Panc1 (cell line): Measurements from ENCODE around the gene HIGD1A. TPM values are rescaled to one million over a fixed set of nuclear protein-coding genes. Genes with fewer than 3 reads are reported as not detected.

Experiments used
- ATAC-seq: fragments of 200-7000 bp; cut with Tn5 transposase; 2 replicates; pipeline ENCODE4 v1.9.1; 2020; ENCODE audit warnings: mild to moderate bottlenecking, moderate library complexity
- BruUV-seq: library from RNA; stranded (reverse); fragments of 400-500 nt; replicated peaks from 2 replicates; lab custom pipeline; 2021; lab: Mats Ljungman, UMichigan
- CTCF ChIA-PET: fragments of 300-600 bp; sonication (Branson Sonifier 250); formaldehyde crosslinking; loops from one replicate; lab custom pipeline; 2022; ENCODE audit warnings: antibody characterized with exemption; lab: Charles Lee
- POLR2A ChIA-PET: fragments of 300-600 bp; sonication (Branson Sonifier 250); formaldehyde crosslinking; loops from one replicate; lab custom pipeline; 2022; ENCODE audit warnings: antibody characterized with exemption; lab: Charles Lee
- DNase-seq: peaks from one replicate; pipeline ENCODE4 v3.0.0-alpha.2; 2010; ENCODE audit warnings: low read depth, low spot score
- H3K27ac ChIP-seq: 2 replicates; pipeline ENCODE4 v1.5.1; 2011; ENCODE audit warnings: mild to moderate bottlenecking, low read length, inconsistent platforms
- H3K27me3 ChIP-seq: fragments of 200-500 bp; sonication (Bioruptor generic); 2 replicates; pipeline ENCODE4 v1.6.0; 2014; ENCODE audit warnings: low read length, inconsistent platforms; ENCODE audit not compliant: control insufficient read depth, insufficient read depth
- H3K36me3 ChIP-seq: fragments of 200-500 bp; sonication (Bioruptor generic); 2 replicates; pipeline ENCODE4 v1.5.1; 2014; ENCODE audit warnings: inconsistent platforms, mild to moderate bottlenecking, low read length, moderate library complexity; ENCODE audit not compliant: control insufficient read depth, insufficient read depth
- H3K4me1 ChIP-seq: 2 replicates; pipeline ENCODE4 v1.5.1; 2011; ENCODE audit warnings: inconsistent platforms, mild to moderate bottlenecking, low read length, moderate library complexity; ENCODE audit not compliant: control insufficient read depth, insufficient read depth
- H3K4me3 ChIP-seq, 2 experiments: 2 replicates each; pipeline ENCODE4 v1.5.1; 2011 to 2012; ENCODE audit warnings: low read depth in 2 of 2, low read length in 2 of 2, mild to moderate bottlenecking in 2 of 2, inconsistent platforms in 1 of 2, moderate library complexity in 1 of 2
- H3K9me3 ChIP-seq: fragments of 200-500 bp; sonication (Bioruptor generic); 2 replicates; pipeline ENCODE4 v1.5.1; 2014; ENCODE audit warnings: low read depth, mild to moderate bottlenecking, inconsistent platforms, low read length, moderate library complexity; ENCODE audit not compliant: control insufficient read depth, insufficient read depth
- CTCF ChIP-seq: fragments of 450-650 bp; IDR thresholded peaks from 2 replicates; pipeline ENCODE4 v1.5.1; 2017; ENCODE audit warnings: mild to moderate bottlenecking
- POLR2AphosphoS5 ChIP-seq: IDR thresholded peaks from 2 replicates; pipeline ENCODE4 v1.6.1; 2012; ENCODE audit warnings: mild to moderate bottlenecking, low read depth, low read length, moderate library complexity
- REST ChIP-seq, 2 experiments: IDR thresholded peaks; 2 replicates each; pipeline ENCODE4 v1.6.1; 2011 to 2012; ENCODE audit warnings: low read depth in 2 of 2, control low read depth in 1 of 2, low read length in 1 of 2, mild to moderate bottlenecking in 1 of 2, moderate library complexity in 1 of 2; ENCODE audit not compliant: insufficient read depth in 1 of 2
- SIN3A ChIP-seq: IDR thresholded peaks from 2 replicates; pipeline ENCODE4 v1.6.1; 2012; ENCODE audit warnings: low read depth, mild to moderate bottlenecking, low read length, moderate library complexity, borderline replicate concordance; ENCODE audit not compliant: insufficient read depth
- TCF7L2 ChIP-seq: IDR thresholded peaks from 2 replicates; pipeline ENCODE4 v1.6.1; 2011; ENCODE audit warnings: mild to moderate bottlenecking, low read depth, low read length, inconsistent platforms
- in situ Hi-C: cut with HindIII; loops from 2 replicates; pipeline ENCODE4 v1.10.0; 2016; ENCODE audit warnings: low sequenced_read_pairs, low pct_unique_long_range_greater_than_20kb
- intact Hi-C: fragments of 100-400 bp; cut with micrococcal nuclease; formaldehyde crosslinking; loops from one replicate; pipeline ENCODE4 v1.10.0; 2022; ENCODE audit not compliant: unreplicated experiment
- total RNA-seq: library from RNA; stranded (reverse); gene quantifications from one replicate; pipeline ENCODE4 v1.2.1, GENCODE V29; 2021; ENCODE audit not compliant: unreplicated experiment

HIGD1A gene
- total RNA-seq, 1 experiment from 2014 or later: 74.6 TPM

- TF ChIP-seq TCF7L2: no peak
- TF ChIP-seq SIN3A: no peak
- no peak for TF ChIP-seq CTCF
- no peak for TF ChIP-seq POLR2AphosphoS5
- TF ChIP-seq REST (IDR thresholded peaks at IDR 0.05; ENCODE audit: insufficient read depth in 1 of 2, low read depth in 2 of 2, low read length in 1 of 2): no peak
- ChIA-PET POLR2A (no interaction called here), CTCF (no interaction called here)
- ATAC-seq (no peak), DNase-seq (no peak)
- Histone ChIP-seq H3K9me3 (no peaks in the 10 kb centered on the region), H3K36me3 (peaks cover 9% of the 10 kb centered on the region; the same call in 1 of the 2 replicates), H3K4me1 (peaks cover 7% of the 10 kb centered on the region), H3K4me3 (no peak overlapping the region), H3K27ac (no peak overlapping the region), H3K27me3 (no peaks in the 10 kb centered on the region)
- in situ Hi-C loops: no loop called here
- BruUV-seq: no TSS peak
- intact Hi-C loops: no loop called here
These were observed 2.5 kb downstream of the HIGD1A start for GRCh38 chr3:42801784-42802183.

GRCh38 chr3:42801048-42801620 lies 3.2 kb downstream of the HIGD1A start:
- H3K36me3 ChIP-seq: peaks cover 9% of the 10 kb centered on the region; the same call in 1 of the 2 replicates
- ChIA-PET POLR2A (no interaction called here), CTCF (no interaction called here)
- DNase-seq (no peak), ATAC-seq (no peak)
- no peak overlapping the region for H3K4me3 ChIP-seq
- no peaks in the 10 kb centered on the region for H3K9me3 ChIP-seq
- in situ Hi-C loops (no loop called here), intact Hi-C loops (no loop called here)
- H3K4me1 ChIP-seq: peaks cover 7% of the 10 kb centered on the region
- no TSS peak for BruUV-seq
- no peaks in the 10 kb centered on the region for H3K27me3 ChIP-seq
- TF ChIP-seq TCF7L2 (no peak), REST (IDR thresholded peaks at IDR 0.05; ENCODE audit: insufficient read depth in 1 of 2, low read depth in 2 of 2, low read length in 1 of 2) (no peak), CTCF (no peak), POLR2AphosphoS5 (no peak), SIN3A (no peak)
- H3K27ac ChIP-seq: no peak overlapping the region
